HL-60 (cell line): ENCODE data around the gene CFAP97D2.

Experiments
- DNase-seq, 2 experiments: peaks; one replicate each; pipeline ENCODE4 v3.0.0-alpha.2; 2010 to 2020; ENCODE audit warnings: low read depth in 1 of 2, low spot score in 1 of 2
- H3K27ac ChIP-seq: fragments of 250-450 bp; sonication (Bioruptor Pico); replicated peaks from 2 replicates; pipeline ENCODE4 v1.5.1; 2020; ENCODE audit warnings: mild to moderate bottlenecking, moderate library complexity
- H3K27me3 ChIP-seq: fragments of 250-450 bp; sonication (Bioruptor Pico); 2 replicates; pipeline ENCODE4 v1.5.1; 2021; ENCODE audit warnings: mild to moderate bottlenecking, moderate library complexity; ENCODE audit not compliant: insufficient read depth, poor library complexity, severe bottlenecking
- H3K4me3 ChIP-seq: replicated peaks from 2 replicates; pipeline ENCODE4 v1.5.1; 2011; ENCODE audit warnings: mild to moderate bottlenecking, control low read depth, low read length; ENCODE audit not compliant: insufficient read depth
- GABPA ChIP-seq: IDR thresholded peaks from 2 replicates; pipeline ENCODE4 v1.6.1; 2012; ENCODE audit warnings: low read depth
- POLR2AphosphoS5 ChIP-seq: IDR thresholded peaks from 2 replicates; pipeline ENCODE4 v1.6.1; 2012; ENCODE audit warnings: low read depth
- SPI1 ChIP-seq: IDR thresholded peaks from 2 replicates; pipeline ENCODE4 v1.6.1; 2012; ENCODE audit warnings: low read depth, mild to moderate bottlenecking, borderline replicate concordance
- TF ChIP-seq, protein P1 (sequence below): IDR thresholded peaks from 2 replicates; pipeline ENCODE4 v1.6.1; 2012; ENCODE audit warnings: low read depth; ENCODE audit not compliant: insufficient replicate concordance
- TF ChIP-seq, protein P2 (sequence below): IDR thresholded peaks from one replicate; pipeline ENCODE4 v1.5.1; 2011; ENCODE audit warnings: low read length, control low read depth, inconsistent platforms; ENCODE audit not compliant: insufficient read depth

Gene CFAP97D2

DNA sequence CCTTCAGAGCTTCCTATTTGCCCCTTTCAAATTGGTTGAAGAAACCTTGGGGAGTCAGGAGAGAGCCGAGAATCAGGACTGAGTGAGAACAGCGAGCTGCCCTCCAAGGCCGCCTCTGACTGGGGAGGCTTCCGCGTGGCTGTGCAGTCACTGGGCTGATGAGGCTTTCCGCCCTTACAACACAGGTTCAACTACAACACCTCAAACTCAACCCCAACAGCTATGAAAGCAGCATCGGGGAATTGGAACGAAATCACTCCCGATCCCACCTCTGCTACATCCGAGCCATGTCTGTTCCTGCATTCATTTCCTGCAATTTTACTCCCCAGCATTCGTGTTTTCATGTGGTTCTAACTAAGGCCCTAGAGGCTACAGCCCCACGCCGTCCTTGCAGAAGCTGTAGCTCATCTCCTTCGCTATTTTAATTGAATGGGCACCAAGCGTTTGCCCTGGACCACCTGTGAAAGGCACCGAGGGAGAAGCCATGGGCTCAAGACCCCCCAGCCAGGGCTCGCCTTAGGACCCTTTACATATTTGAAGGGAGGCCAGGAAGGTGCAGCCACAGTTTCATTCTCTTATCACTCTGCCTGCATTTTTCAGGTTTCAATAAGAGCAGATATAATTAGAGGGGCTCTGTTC is 34.3 kb upstream of the CFAP97D2 start:
- no peak for DNase-seq
- TF ChIP-seq, protein P1, sequence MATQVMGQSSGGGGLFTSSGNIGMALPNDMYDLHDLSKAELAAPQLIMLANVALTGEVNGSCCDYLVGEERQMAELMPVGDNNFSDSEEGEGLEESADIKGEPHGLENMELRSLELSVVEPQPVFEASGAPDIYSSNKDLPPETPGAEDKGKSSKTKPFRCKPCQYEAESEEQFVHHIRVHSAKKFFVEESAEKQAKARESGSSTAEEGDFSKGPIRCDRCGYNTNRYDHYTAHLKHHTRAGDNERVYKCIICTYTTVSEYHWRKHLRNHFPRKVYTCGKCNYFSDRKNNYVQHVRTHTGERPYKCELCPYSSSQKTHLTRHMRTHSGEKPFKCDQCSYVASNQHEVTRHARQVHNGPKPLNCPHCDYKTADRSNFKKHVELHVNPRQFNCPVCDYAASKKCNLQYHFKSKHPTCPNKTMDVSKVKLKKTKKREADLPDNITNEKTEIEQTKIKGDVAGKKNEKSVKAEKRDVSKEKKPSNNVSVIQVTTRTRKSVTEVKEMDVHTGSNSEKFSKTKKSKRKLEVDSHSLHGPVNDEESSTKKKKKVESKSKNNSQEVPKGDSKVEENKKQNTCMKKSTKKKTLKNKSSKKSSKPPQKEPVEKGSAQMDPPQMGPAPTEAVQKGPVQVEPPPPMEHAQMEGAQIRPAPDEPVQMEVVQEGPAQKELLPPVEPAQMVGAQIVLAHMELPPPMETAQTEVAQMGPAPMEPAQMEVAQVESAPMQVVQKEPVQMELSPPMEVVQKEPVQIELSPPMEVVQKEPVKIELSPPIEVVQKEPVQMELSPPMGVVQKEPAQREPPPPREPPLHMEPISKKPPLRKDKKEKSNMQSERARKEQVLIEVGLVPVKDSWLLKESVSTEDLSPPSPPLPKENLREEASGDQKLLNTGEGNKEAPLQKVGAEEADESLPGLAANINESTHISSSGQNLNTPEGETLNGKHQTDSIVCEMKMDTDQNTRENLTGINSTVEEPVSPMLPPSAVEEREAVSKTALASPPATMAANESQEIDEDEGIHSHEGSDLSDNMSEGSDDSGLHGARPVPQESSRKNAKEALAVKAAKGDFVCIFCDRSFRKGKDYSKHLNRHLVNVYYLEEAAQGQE = no peak
- TF ChIP-seq POLR2AphosphoS5 (no peak), GABPA (no peak), SPI1 (no peak)
- TF ChIP-seq, protein P2, sequence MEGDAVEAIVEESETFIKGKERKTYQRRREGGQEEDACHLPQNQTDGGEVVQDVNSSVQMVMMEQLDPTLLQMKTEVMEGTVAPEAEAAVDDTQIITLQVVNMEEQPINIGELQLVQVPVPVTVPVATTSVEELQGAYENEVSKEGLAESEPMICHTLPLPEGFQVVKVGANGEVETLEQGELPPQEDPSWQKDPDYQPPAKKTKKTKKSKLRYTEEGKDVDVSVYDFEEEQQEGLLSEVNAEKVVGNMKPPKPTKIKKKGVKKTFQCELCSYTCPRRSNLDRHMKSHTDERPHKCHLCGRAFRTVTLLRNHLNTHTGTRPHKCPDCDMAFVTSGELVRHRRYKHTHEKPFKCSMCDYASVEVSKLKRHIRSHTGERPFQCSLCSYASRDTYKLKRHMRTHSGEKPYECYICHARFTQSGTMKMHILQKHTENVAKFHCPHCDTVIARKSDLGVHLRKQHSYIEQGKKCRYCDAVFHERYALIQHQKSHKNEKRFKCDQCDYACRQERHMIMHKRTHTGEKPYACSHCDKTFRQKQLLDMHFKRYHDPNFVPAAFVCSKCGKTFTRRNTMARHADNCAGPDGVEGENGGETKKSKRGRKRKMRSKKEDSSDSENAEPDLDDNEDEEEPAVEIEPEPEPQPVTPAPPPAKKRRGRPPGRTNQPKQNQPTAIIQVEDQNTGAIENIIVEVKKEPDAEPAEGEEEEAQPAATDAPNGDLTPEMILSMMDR = no peak
- Histone ChIP-seq H3K27me3 (no peaks in the 10 kb centered on the region), H3K27ac (no peak overlapping the region), H3K4me3 (no peak overlapping the region)

DNA sequence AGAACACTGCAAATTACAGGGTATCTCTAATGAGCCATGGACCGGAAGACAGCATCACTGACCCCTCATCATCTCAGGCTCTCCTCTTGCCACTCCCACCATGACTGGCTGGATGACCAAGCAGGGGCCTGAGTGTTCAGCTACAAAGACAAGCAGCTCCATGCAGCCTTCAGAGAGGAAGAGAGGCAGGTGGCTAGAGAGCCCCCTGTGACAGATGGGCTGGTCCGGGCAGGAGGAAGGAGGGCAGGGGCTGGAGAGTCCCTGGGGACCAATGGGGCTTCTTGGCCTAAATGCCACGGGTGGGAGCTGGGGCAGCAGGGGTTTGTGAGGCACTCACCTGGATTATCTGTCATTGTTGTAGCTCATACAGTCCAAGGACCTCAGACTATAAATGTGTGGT is 33.8 kb upstream of the CFAP97D2 start:
- no peak for TF ChIP-seq POLR2AphosphoS5
- TF ChIP-seq GABPA = no peak
- TF ChIP-seq, protein P2 = no peak
- TF ChIP-seq, protein P1 = no peak
- TF ChIP-seq SPI1 = no peak
- Histone ChIP-seq H3K27me3 (no peaks in the 10 kb centered on the region), H3K27ac (no peak overlapping the region), H3K4me3 (no peak overlapping the region)
- DNase-seq = no peak

DNA sequence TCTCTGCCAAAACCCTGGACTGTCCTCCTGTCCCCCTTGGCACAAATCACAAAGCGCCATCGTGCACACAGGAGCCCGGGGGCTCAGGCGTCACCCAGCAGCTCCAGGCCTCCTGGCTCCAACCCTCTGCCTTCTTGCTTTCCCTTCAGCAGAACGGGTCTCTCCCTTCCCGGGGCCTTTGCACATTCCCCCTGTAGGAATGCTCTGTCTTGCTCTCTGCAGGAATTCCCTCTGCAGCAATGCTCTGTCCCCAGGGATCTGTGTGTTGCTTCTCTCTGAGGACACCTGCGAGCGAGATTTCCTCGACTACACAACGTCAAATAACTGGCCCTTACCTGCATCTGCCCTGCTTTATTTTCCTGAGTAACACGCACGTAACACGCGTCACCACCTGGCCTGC is 33.3 kb upstream of the CFAP97D2 start:
- Histone ChIP-seq H3K27me3 (no peaks in the 10 kb centered on the region), H3K4me3 (no peak overlapping the region), H3K27ac (no peak overlapping the region)
- DNase-seq = no peak
- TF ChIP-seq, protein P1 = no peak
- no peak for TF ChIP-seq SPI1
- TF ChIP-seq POLR2AphosphoS5 = no peak
